ENCODE results near the gene STK25.

DNA sequence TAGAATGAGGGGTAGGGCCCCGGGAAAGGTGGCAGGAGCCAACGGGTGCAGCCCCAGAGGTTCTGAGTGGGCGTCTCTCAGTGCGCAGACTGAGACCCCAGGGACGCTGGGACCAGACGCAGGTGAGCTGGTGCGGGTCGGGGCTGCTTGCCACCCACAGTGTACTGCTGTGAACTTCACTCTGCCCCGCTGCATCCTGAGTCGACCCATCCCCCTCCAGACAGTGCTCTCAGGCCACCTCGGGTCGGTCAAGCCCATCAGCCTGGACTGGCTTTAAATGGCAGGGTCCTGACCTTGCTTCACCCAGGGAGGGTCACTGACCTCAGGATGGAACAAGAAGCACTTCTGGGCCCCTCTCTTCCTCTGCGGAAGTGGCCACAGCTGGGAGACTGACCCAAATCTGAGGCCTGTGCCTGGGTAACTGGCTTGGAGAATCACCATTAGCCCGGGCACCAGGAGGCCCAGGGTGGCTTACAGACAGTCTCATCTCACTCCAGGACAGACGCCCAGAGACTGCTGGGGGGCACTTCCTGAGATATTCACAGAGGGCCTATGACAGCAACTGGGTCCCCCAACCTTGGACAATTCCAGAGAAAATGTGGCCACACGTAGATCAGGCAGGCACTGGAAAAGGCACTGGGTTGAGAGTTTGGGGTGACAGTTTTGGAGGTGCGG lies 26.5 kb upstream of the STK25 start:
- TF ChIP-seq, protein P1, sequence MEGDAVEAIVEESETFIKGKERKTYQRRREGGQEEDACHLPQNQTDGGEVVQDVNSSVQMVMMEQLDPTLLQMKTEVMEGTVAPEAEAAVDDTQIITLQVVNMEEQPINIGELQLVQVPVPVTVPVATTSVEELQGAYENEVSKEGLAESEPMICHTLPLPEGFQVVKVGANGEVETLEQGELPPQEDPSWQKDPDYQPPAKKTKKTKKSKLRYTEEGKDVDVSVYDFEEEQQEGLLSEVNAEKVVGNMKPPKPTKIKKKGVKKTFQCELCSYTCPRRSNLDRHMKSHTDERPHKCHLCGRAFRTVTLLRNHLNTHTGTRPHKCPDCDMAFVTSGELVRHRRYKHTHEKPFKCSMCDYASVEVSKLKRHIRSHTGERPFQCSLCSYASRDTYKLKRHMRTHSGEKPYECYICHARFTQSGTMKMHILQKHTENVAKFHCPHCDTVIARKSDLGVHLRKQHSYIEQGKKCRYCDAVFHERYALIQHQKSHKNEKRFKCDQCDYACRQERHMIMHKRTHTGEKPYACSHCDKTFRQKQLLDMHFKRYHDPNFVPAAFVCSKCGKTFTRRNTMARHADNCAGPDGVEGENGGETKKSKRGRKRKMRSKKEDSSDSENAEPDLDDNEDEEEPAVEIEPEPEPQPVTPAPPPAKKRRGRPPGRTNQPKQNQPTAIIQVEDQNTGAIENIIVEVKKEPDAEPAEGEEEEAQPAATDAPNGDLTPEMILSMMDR (IDR thresholded peaks at IDR 0.05), result no peak
- TF ChIP-seq POLR2A (IDR thresholded peaks at IDR 0.05), result no peak

All from testis (tissue), 2 donors.